HG03064 (cell line): Measurements from ENCODE around the gene MSRB1.
A peak's percentile ranks its signal among the peaks of the same experiment; 100 is the strongest.
"Not testable (repeated sequence)": the region's sequence is repeated elsewhere in the genome, so short reads cannot be mapped to it uniquely, and the experiment has no call there.

Source experiments
- ATAC-seq: cut with Tn5 transposase; IDR thresholded peaks from one replicate; pipeline ENCODE4 v1.9.1; 2021; ENCODE audit warnings: low read depth; ENCODE audit not compliant: unreplicated experiment

The MSRB1 gene

DNA sequence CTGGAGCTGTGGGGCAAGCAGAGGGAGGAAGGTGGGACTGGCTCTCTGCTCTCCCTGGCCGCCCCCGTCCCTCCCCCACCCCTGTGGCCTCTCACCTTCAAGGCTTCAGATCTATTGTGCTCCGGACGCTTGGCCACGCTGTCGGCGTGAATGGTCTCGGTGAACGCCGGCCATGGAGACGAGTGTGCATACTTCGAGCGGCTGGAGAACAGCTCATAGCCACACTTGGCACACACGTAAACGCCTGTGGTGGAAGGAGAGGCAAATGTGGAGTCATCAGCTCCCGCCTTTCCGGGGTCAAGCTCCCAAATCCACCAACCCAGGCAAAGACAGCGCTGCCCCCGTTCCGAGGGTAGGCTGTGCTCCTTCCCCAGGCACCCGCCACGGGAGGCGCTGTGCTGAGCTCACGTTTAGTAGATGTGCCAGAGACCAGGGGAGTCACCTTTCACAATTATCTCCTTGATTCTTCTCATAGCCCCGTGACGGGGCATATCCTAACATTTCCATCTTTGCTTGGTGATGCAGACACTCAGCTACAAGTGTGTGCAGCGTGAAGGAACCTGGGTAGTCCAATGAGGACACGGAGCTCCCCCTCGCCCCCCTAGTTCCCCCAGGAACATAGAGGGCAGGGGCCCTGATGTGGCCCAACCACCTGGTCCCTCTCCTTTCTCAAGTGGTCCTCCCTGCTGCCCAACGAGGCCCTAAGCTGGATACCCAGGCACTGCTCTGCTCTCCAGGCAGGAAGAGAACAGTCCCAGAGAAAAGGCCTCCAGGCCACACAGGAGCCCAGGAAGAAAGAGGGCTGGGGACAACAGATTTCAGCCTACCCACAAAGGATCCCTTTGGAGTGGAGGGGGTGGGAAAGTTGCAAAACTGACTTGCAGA lies 1.6 kb downstream of the MSRB1 start:
- no peak for ATAC-seq

- no peak for ATAC-seq
These were observed 2.5 kb downstream of the MSRB1 start for GRCh38 chr16:1940273-1941161.

DNA sequence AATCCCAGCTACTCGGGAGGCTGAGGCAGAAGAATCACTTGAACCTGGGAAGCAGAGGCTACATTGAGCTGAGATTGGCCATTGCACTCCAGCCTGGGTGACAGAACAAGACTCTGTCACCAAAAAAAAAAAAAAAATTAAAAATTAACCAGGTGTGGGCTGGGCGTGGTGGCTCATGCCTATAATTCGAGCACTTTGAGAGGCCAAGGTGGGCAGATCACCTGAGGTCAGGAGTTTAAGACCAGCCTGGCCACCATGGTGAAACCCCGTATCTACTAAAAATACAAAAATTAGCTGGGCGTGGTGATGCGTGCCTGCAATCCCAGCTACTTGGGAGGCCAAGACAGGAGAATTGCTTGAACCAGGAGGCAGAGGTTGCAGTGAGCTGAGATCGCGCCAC lies 3.2 kb downstream of the MSRB1 start:
- ATAC-seq: not testable (repeated sequence)

DNA sequence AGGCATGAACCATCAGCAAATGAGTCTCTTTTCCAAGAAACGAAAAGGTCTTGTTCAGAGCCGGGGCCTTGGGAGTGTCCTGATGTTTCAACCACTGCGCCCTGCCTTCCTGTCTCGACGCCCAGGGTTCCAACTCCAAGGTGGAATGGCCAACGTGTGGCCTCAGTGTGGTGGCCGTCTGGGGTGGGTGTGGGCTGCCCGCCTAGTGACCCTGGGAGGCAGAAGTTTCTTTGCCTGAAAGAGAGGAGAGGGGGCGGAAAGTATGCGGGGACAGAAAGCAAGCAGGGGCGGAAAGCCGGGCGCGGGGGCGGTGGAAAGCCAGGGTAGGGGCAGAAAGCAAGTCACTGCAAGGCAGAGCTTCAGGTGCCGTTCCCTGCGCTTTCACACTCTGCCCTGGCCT lies 4.1 kb downstream of the MSRB1 start:
- no peak for ATAC-seq

- no peak for ATAC-seq
These were observed 4.7 kb downstream of the MSRB1 start for GRCh38 chr16:1938316-1938715.

DNA sequence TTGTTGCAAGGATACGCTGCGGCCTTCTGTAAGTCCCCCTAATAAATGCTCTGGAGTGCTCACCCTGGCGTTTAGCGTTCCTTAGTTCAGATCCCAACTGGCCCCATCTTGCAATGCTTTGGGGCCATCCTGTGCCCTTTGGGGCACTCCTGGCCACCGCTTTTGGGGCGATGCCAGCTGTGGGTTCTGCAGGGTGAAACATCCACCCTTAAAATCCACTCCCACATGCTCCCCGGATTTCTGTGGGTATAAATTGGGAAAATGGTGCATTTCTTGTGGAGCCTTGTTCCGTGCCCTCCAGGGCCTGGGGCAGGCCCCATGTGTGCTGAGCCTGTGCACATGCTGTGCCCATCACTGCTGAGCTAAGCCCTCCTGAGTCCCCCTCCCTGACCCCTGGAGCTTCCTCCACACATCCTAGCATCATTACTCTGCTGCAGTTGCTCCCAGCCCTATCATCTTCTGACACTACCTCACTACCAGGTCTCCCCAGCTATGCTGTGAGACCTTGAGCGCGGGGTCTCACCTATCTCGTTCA lies 6.0 kb downstream of the MSRB1 start:
- no peak for ATAC-seq

- ATAC-seq: no peak
These were observed 9.8 kb downstream of the MSRB1 start for GRCh38 chr16:1933097-1933661.

DNA sequence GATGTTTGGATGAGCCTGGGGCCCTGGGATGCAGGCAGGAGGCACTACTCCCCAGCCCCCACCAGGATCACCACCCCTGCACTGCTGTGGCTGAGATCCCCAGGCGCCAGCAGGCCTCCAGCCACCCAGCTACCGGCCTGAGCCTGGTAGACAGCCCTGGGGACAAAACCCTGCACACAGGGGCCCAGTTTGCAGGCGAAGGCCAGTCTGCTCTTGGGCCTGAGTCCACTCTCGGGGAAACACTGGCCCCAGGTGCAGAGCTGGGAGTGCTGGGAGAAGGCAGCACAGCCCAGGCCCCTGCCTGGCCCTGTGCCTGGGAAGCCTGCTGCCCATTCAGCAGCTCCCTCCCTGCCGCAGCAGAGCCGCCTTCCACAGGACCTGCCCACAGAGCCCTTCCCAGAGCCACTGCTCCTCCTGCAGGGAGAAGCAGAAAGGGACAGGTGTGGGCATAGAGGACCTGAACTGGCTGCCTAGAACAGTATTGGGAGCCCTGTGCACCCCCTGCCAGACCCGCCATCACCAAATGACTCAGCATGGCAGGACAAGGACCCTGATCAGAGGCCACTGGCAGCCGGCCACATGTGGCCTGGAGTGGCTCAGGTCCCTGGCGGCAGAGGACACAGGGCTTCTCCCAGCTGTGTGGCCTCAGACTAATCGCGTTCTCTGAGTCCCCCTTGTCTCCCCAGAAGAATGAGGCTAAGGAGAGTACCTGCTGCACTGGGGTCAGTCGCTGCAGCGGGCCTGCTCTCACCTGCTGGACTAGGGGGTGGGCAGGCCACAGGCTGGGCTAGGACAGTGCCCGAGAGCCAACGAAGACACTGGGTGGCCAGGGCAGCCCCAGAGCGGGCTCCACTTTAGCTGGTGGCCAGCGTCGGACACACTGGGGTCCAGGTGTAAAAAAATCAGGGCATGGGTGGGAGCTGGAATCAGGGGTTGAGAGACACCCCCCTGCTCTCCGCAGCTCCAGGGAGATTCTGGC lies 10.7 kb downstream of the MSRB1 start:
- ATAC-seq: no peak

DNA sequence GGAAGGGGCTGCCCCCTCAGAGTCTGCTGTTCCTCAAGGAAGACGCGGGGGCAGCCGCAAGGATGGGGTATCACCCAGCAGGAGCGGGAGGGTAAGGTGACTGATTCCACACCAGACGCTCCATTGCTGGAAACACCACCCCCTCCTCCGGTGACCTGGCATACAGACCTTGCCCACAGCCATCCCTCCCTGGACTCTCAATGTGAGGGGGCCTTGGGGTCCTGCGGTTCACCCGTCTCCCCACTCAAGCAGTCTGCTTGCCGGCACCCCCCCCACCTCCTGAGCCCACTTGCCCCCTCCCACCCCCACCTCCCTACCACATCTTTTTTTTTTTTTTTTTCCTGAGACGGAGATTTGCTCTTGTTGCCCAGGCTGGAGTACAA lies 12.7 kb downstream of the MSRB1 start:
- ATAC-seq: no peak

DNA sequence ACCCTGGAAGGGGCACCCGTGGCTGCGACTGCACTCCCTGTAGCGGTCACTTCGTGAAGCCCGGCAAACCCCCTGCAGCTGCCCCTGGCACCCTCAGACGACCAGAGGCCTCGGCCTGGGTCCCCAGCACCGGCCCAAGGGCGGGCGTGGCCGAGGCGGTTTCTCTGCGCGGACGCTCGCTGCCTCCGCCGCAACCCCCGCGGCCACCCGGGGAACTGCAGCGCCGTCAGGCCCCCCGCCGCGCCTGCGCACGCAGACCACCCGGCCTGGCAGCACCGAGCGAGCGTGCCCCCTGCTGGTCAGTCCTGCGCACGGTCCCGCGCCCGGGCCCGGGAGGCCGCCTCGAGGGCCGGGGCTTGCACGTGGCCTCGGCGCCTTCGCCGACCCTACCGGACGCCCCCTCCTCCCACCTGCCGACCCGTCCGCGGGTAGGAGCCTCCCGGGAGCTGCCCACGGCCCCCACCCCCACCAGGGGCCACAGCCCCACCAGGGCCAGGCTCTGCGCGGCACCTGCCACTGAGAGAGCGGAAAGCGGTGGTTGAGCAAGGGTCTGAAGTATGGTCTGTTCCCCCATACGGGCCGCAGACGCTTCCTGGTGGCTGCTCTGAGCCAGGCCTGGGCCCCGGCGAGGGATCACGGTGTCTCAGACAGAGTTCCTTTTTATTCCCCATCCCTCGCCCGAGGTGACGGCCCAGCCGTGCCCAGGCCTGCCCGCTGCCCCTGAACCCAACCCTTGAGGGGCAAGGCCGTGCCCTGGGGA lies 13.2 kb downstream of the MSRB1 start:
- ATAC-seq: peak; percentile 82

DNA sequence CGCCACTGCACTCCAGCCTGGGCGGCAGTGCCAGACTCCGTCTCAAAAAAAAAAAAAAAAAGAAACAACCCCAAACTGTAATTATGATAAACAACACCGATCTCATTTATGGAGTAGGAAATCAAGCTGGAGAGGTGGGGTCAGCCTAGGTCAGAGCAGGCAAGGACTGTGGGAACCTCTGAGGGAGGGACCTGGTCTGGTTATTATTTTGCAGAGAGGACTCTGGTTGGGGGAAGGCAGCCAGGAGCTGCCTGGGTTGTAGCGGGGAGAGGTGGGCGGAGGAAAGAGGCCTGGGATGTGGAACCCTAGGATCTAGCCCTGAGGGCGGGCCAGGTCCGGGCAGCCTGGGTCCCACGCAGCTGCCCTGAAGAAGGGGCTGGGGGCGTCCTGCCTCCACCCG lies 13.9 kb downstream of the MSRB1 start:
- no peak for ATAC-seq

DNA sequence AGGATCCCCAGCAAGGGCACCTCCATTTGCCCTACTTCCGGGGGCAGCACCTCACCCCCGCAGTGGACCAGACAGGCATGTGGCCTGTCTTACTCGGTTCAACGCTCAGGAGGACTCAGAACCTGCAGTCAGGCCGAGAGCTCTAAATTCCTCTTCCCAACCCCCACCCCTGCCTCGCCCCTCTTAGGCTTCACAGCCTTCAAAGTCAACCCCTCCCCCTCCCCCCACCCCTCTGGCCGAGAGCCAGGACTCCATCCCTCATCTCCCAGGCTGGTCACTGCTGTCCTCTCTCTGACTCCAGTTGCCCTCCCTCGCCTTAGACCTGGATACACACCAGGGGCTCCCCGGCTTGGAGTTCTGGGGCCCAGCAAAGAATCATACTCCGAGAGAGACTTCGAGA lies 16.7 kb downstream of the MSRB1 start:
- ATAC-seq: no peak

DNA sequence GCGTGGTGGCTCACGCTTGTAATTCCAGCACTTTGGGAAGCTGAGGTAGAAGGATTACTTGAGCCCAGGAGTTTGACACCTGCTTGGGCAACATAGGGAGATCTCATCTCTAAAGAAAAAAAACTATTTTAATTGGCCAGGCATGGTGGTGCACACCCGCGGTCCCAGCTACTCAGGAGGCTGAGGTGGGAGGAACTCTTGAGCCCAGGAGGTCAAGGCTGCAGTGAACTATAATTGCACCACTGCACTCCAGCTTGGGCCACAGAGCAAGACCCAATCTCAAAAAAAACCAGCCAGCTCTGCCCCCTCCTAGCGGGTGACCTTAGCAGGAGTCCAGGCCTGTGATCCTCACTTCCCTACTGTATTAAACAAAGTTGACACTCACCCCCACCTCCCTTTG lies 18.9 kb downstream of the MSRB1 start:
- no peak for ATAC-seq

DNA sequence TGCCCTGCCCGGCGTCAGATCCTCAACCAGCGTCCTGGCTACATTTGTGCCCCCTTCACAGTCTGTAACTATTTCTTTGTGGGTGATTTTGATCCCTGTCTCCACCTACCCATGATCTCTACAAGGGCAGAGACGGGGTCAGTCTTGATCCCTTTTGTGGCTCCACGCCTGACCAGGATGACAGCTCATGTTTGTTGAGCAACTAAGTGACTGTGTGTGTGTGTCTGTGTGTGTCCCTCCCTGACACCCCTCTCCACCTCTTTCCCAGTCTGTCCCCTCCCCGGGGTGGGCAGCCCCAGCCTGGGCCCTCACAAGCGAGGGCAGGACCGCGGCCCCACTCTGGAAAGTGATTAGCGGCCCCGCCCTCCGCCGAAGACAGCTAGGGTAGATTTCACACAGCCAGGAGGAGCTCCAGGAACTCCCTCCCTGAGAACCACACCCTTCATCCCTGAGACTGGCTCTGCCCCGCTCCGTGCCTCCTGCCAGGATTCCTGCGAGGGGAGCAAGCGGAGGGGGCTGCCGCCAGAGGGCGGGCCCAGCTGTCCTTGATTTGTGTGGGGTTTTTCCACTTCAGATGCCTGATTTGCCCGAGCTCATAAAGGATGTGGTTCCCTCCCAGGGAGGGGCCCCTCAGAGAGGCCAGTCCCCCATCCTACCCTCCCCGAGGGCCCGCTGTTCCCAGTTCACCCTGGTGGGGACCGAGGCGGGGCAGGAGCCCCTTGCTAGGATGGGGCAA lies 19.5 kb downstream of the MSRB1 start:
- no peak for ATAC-seq

DNA sequence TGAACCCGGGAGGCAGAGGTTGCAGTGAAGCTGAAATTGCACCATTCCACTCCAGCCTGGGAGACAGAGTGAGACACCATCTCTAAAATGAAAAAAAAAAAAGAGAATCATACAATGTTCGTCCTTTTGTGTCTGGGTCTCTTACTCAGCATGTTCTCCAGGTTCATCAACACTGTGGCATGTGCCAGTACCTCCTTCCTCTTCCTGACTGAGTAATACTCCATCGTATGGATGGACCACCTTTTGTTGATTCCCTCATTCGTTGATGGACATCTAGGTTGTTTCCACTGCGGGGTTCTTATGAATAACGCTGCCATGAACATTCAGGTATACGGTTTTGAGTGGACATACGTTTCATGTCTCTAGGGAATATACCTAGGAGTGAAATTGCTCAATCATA lies 20.6 kb downstream of the MSRB1 start:
- ATAC-seq: no peak

GRCh38 chr16:1920727-1921171 lies 22.2 kb downstream of the MSRB1 start:
- ATAC-seq: no peak

DNA sequence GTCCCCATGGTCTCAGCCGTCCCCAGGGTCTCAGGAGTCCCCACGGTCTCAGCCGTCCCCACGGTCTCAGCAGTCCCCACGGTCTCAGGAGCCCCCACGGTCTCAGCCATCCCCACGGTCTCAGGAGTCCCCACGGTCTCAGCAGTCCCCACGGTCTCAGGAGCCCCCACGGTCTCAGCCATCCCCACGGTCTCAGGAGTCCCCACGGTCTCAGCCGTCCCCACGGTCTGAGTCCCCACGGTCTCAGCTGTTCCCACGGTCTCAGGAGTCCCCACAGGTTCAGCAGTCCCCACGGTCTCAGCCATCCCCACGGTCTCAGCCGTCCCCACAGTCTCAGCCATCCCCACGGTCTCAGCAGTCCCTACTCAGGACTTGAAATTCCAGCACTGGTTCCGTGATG lies 22.9 kb downstream of the MSRB1 start:
- not testable (repeated sequence) for ATAC-seq

- ATAC-seq: no peak
These were observed 23.5 kb downstream of the MSRB1 start for GRCh38 chr16:1919327-1919998.
